ENCODE measurements around the gene UBL4A. TPM values are rescaled to one million over a fixed set of nuclear protein-coding genes. Genes with fewer than 3 reads are reported as not detected.

The UBL4A gene
- total RNA-seq, 1 experiment from 2014 or later, result 37.4 TPM

- H3K36me3 ChIP-seq (ENCODE audit: control insufficient read depth in 1 of 2, insufficient read depth in 2 of 2, low read length in 2 of 2), result no peaks in the 10 kb centered on the region
- ChIA-PET RAD21 (ENCODE audit: low non-redundant PET in 1 of 2, low total read pairs in 2 of 2, uncharacterized antibody in 2 of 2, unreplicated experiment in 2 of 2) (no interaction called here), CTCF (no interaction called here), POLR2A (no interaction called here)
- TF ChIP-seq ELF1 (IDR thresholded peaks at IDR 0.05; ENCODE audit: borderline replicate concordance, low read depth) (no peak), ZFX (IDR thresholded peaks at IDR 0.05) (no peak), SRF (IDR thresholded peaks at IDR 0.05; ENCODE audit: low read depth) (no peak), CBX3 (IDR thresholded peaks at IDR 0.05; ENCODE audit: low read depth) (no peak), EZH2 (IDR thresholded peaks at IDR 0.05) (no peak), CEBPB (IDR thresholded peaks at IDR 0.05; ENCODE audit: low read depth) (no peak), ZBTB33 (IDR thresholded peaks at IDR 0.05; ENCODE audit: extremely low read depth, insufficient replicate concordance, low read length) (no peak), REST (IDR thresholded peaks at IDR 0.05; ENCODE audit: low read depth) (no peak), RAD21 (IDR thresholded peaks at IDR 0.05; ENCODE audit: low read depth) (no peak), SP1 (IDR thresholded peaks at IDR 0.05; ENCODE audit: low read depth) (no peak), EGR1 (IDR thresholded peaks at IDR 0.05; ENCODE audit: low read depth) (no peak), MAX (IDR thresholded peaks at IDR 0.05) (no peak)
- DNase-seq (ENCODE audit: low read depth, low spot score), result no peak
- no peak overlapping the region for H3K9ac ChIP-seq (ENCODE audit: low read length)
- no peak overlapping the region for H3K27ac ChIP-seq (ENCODE audit: low read depth, low read length)
- no peak for ATAC-seq
- no peak overlapping the region for H3K4me2 ChIP-seq (ENCODE audit: low read length)
- no peaks in the 10 kb centered on the region for H3K9me3 ChIP-seq (ENCODE audit: control insufficient read depth in 1 of 2, insufficient read depth in 1 of 2, low read depth in 1 of 2, low read length in 2 of 2)
- H2AFZ ChIP-seq (ENCODE audit: low read depth, low read length, poor library complexity, severe bottlenecking), result no peak overlapping the region
- H3K4me3 ChIP-seq (replicated peaks in 1 of 2; ENCODE audit: low read depth in 1 of 2, low read length in 2 of 2), result no peak overlapping the region
- H3K9me2 ChIP-seq (ENCODE audit: insufficient read depth), result no peaks in the 10 kb centered on the region
- BruUV-seq (replicated peaks), result no TSS peak
- peaks cover 5 to 10% of the 10 kb centered on the region in 2 experiments for H3K4me1 ChIP-seq (ENCODE audit: control insufficient read depth in 1 of 2, insufficient read depth in 2 of 2, low read length in 2 of 2)
- no peaks in the 10 kb centered on the region for H4K20me1 ChIP-seq (ENCODE audit: insufficient read depth)
- intact Hi-C loops (cut with micrococcal nuclease), result no loop called here
- no peaks in the 10 kb centered on the region for H3K79me2 ChIP-seq (ENCODE audit: insufficient read depth, low read length)
- no peaks in the 10 kb centered on the region for H3K27me3 ChIP-seq (ENCODE audit: insufficient read depth, low read length)
Measured at GRCh38 chrX:154519389-154519788, 33.0 kb upstream of the UBL4A start.
